ENCODE results near the gene RPS8.
A peak's percentile ranks its signal among the peaks of the same experiment; 100 is the strongest.
"Not testable (repeated sequence)": the region's sequence is repeated elsewhere in the genome, so short reads cannot be mapped to it uniquely, and the experiment has no call there.

RPS8 gene

DNA sequence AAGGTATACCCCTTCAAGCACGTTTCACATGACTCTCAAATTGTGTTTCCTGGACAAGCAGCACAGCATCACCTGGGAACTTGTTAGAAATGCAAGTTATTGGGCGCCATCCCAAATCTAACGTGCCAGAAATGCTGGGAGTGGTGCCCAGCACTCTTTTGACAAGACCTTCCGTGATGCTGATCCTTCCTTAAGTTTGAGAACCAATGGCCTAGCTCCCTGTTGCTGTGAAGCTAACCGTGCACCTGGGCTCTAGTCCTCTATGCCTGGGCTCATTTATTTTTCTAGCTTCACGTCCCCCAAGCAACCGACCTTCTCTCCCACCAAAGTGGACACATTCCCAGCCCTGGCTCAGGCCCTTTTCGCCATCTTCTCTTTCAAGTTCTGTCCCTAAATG, 8.4 kb downstream of the RPS8 start:
- no peak for DNase-seq

DNA sequence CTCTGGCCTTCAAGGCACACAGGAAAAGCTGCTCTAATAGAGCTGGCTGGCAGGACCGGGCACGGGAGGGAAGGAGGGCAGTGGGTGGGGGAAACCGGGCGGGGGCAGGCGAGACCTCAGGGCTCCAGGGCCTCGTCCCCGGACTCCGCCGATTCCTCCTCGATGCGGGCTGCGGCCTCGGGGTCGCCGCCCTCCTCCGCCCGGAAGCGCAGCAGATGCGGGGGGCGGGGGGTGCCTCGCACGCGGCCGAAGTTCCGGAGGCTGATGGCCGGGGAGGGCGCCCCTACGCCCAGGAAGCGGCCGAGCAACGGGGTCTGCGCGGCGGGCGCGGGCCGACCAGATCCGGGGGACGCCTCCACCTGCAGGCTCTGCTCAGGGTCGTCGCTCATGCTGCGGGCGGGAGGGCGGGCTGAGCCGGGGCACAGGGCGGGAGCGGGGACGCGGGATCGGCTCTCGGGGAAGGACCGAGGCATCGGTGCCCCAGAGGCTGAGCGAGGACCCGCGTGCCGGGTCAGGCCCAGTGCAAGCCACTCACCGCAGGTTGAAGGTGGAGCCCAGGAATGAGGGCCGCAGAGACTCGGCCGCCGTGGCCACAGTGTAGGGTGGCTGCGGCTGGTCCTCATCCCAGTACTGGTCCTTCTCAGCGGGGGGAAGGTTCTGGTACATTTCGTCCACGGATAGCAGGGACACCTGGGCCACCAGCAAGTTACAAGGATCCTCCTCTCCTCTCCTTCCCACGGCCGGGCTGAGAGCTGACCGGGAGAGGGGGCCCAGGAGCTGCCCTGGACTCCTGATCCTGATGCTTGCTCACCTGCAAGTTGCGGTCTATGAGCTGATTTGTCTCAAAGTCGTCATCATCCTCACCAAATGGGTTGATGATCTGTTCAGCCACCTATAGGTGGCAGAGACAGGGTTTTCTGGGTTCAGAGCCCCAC, 9.0 kb downstream of the RPS8 start:
- DNase-seq = no peak

DNA sequence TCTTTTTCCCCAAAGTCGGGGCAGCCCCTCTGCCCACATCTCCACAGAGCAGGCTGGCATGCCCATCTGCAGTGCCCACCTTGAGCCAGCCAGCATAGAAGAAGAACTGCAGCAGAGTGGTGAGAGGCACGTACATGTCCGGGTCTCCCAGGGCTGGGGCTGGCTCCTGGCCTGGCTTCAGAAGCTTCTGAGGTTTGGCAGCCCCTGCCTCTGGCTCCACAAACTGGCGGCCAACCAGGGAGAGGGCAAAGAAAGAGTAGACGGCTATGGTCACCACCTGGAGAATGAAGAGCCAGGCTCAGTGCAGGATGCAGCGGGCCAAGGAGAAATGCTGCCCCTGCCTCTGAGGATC, 9.7 kb downstream of the RPS8 start:
- no peak for DNase-seq

DNA sequence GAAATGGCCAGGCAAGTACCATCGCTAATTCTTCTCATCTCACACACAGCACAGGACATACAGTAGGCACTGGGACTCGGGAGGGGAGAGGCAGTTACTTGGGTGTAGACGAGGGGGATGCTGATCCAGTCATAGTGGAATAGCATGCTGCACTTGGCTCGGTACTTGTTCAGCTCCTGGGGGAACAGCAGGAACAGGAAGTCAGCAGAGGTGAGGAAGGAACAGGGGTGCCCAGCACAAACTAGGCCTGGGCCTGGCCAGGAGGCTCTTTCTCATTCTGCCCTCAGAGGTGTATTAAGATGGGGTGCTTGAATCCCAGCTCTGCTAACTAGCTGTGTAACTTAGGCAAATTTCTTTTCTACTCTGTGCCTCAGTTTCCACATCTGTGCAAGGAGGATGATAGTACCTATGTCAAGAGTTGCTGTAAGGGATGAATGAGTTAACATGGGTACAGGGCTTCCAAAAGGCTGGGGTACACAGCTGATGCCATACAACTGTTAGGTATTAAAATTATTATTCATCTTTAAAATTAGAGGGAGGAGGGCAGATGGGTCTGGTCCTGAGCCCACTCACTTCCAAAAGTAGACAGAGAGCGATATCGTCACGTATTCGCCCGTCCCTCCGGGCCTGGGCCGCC, 10.3 kb downstream of the RPS8 start:
- no peak for DNase-seq

DNA sequence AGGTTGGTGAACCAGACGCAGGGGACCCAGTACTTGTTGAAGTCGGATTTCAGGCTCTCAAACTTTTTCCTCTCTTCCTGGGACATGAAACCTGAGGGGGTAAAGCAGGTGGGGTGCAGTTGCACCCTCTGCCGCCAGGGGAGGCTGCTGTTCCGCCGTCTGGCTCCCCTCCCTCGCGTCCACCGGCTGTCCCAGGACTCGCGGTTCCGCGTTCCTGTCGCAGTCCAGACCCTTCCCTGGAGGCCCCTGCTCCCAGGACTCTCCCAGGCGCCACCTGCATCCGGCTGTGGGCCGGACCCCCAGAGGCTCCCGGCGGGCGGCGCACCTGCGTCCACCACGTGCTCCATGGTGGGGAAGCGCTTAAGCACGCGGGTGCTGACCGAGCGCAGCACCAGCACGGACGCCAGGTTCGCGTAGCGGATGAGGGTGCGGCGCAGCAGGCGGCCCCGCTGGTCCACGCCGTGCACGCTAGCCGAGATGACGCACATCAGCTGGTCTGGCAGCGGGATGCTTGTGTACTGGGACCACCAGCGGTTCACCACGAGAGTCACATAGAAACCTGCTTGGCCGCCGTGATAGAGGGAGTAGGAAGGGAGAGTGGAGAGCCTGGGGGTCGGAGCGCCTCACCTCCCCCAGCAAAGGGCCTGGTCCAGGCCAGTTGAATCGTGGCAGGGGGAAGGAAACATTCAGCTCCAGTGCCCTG, 10.9 kb downstream of the RPS8 start:
- DNase-seq = no peak

DNA sequence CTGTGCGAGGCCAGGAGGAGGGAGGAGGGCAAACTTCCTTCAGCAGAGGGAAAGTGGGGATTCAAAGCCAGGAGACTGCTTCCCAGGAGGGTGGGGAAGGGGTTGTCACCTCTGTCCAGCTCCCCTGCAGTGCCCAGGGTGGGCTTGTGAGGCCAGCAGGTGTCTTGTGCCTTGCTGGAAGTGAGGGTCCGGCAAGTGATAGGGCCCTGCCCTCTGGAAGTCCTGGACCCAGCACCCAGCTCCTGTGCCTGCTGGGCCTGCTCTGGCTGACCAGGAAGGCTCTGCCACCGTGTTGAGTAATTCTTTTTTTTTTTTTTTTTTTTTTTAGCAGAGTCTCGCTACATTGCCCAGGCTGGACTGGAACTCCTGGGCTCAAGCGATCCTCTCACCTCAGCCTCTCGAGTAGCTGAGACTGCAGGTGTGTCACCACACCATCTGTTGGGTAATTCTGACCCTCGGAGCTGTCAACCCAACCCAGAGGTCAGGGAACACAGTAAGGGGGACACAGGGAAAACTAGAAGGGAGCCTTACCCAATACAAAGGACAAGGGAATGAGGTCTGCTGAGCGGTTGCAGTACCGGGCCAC, 11.6 kb downstream of the RPS8 start:
- DNase-seq = no peak

DNA sequence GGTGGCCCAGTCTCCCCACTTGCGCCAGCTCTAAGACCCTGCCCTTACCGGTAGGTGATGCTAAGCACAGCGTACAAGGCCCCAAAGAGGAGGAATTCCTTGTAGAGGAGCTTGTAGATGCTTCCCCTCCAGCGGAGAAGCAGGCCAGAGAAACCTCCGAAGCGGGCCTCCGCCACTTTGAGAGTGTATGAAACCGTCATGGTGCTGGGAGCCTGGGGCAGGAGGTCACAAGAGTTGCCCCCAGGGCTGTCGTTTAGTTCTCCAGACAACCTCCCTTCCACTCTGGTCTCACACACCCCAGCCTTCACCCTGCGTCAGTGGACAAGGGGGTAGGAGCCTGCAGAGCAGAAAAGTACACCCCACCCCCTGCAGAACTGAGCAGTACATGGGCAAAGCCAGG, 12.2 kb downstream of the RPS8 start:
- no peak for DNase-seq

DNA sequence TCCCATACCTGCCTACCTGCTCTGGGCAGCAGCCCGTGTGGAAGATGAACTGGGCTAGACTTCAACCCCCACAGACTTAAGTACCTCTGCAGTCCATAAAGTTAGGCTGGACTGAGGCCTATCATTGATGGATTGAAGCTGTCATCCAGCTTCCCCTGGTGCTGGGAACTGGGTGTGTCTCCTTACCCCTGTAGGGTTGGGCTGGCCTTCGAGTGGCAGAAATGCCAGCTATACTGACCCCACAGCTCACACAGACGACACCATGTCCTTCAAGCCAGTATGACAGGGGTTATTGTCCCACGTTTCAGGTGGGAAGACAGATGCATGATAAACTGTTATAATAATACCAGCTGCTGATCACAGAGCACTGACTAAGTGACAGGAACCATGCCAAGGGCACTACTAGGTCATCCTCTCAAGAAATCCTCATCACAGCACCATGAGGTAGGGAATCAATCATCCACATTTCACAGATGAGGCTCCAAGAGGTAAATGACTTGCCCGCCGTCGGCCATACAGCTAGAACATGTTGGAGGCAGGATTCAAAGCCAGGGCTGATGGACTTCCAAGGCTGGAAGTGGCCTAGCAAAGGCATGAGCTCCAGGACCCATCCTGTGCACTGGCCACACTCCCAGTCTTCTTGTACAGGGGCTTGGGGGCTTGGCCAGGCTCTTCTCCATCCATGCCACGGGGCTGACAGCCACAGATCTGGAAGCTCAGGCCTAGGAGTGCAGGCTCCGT, 12.9 kb downstream of the RPS8 start, which contains the start of gene BEST4:
BEST4 (minus strand) TSS at position 51 of the 741 bp plus-strand sequence. CDS start 465 bp downstream, outside the sequence.
- DNase-seq = no peak

DNA sequence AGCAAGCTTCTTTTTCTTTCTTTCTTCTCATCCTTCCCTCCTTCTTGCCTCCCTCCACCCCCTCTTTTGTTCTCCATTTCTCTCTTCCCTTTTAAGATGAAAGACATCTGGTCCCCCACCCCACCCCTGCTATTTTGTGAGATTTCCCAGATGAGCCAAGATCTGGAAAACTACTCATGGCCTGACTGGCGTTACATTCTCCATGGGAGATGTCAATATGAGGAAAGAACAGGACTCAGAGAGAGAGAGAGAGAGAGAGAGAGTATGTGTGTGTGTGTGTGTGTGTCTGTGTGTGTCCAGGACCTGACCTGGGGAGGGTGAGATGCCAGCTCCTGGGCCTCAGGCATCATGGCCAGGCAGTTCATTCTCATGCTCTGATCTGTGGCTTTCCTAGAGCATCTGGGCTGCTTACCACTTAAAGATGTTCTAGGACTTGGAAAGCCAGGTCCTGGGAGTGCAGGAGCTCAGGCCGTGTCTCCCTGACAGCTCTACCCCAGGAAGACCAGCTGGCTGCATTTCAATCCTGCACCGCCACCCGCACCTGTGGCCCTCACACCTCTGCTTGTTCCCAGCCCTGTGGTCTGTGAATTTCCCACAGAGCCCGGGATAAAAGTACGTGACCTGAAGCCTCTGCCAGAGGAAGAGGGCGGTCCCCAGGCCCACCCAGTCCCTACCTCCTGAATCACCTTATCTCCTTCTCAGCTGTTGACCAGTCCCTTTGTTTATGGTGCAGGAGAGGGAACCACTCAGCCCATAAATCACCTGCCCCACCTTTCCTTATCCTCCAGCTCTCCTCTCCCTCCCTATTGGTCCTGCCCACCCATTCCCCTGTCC, 15.8 kb downstream of the RPS8 start:
- no peak for DNase-seq

DNA sequence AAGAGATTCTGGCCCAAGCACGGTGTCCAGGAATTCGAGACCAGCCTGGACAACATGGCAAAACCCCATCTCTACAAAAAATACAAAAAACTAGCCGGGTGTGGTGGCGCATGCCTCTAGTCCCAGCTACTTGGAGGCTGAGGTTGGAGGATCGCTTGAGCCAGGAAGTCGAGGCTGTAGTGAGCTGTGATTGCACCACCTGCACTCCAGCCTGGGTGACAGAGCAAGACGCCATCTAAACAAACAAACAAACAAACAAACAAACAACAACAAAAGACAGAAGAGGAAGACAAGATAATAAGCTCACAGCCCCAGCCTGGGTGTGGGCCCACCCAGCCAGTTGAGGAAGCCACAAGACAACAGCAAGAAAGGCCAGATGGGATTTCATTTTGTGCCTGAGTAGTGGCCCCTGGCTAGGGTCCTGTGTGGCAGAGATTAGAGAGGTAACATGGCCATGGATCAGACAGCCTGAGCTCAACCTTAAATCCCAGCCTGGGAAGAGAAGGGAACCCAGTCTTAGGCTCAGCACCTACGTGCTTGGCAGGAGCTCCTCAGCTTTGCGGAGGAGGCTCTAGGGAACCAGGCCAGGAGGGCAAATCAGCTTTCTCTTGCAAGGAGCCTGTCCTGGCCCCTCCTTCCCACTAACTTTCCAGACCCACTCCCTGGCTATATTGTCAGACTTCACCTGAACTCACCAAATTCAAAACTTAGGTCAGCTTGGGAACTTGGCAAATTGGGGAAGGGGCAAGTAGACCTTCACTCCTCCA, 17.6 kb downstream of the RPS8 start:
- DNase-seq = no peak

DNA sequence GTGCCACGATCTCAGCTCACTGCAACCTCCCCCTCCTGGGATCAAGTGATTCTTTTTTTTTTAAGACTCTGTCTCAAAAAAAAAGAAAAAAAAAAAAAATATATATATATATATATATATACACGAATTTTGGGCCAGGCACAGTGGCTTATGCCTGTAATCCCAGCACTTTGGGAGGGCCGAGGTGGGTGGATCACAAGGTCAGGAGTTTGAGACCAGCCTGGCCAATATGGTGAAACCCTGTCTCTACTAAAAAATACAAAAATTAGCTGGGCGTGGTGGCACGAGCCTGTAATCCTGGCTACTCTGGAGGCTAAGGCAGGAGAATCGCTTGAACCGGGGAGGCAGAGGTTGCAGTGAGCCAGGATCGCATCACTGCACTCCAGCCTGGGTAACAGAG, 22.5 kb downstream of the RPS8 start:
- not testable (repeated sequence) for DNase-seq

DNA sequence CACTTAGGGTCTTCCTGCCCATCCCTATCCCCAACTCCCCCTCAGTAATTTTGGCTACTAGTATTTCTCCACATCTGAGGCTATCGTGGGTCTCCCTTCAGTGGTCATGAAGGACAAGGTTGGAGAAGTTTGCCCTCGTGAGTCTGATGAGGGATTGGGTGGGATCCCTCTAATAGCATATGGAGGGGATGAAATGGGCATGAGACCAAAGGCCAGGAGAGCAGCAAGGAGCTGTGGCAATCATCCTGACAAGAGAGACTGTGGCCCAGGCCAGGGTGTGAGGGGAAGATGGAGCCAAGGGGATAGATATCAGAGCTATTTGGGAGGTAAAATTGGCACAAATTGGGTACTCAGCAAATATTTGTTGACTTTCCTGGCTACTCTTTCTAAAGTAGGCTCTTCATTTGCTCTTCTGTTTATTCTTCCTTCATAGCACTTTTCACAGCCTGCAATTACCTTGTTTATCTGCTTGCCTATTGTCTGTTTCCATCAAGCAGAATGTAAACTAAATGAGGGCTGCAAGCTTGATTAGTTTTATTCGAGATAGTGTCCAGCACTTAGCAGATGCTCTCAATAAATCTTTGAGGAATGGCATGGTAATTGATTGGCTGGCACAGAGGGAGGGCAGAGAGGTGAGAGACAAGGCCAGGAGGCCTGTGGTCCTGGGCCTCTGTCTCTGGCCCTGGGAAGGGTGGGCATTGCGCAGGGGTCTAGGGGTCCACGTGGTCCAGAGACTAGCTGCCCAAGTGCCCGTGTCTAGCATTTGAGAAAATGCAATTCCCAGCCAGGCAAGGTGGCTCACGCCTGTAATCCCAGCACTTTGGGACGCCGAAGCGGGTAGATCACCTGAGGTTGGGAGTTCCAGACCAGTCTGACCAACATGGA, 23.4 kb downstream of the RPS8 start:
- DNase-seq = no peak

DNA sequence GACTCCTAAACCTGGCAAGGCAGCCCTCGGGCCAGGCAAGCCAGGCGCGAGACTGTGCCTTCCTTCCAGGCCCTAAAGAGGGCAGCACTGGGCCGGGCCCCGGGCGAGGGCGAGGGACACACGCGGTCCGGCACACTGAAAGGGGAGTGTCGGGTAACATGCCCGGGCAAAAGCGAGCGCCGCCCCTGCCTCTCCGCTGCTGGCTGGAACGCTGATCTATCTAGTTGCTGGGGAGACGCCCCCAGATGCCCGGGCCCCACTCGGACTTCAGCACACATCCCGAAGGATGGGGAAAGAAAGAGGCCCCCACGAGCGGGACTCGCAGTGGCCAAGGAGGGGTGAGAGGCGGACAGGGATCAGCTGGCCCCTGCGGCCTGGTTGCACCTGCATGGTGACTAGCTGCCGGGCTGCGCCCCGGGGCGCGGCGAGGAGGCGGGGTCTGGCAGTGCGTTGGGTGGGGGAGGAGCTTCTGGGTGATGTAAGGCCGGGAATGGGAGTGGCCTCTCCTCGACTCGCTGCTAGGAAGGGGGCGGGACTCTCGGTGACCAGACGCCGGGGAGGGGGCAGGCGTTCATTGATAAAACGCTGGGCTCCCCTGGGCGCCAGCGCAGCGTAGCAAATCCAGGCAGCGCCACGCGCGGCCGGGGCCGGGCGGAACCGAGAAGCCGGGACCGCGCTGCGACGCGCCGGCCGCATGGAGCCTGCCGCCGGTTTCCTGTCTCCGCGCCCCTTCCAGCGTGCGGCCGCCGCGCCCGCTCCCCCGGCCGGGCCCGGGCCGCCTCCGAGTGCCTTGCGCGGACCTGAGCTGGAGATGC, 24.6 kb downstream of the RPS8 start, which contains the start of gene PLK3:
PLK3 (plus strand) TSS at position 608 of the 815 bp plus-strand sequence; CDS start at position 695, 87 bp downstream.
- peak; percentile 94 for DNase-seq

DNA sequence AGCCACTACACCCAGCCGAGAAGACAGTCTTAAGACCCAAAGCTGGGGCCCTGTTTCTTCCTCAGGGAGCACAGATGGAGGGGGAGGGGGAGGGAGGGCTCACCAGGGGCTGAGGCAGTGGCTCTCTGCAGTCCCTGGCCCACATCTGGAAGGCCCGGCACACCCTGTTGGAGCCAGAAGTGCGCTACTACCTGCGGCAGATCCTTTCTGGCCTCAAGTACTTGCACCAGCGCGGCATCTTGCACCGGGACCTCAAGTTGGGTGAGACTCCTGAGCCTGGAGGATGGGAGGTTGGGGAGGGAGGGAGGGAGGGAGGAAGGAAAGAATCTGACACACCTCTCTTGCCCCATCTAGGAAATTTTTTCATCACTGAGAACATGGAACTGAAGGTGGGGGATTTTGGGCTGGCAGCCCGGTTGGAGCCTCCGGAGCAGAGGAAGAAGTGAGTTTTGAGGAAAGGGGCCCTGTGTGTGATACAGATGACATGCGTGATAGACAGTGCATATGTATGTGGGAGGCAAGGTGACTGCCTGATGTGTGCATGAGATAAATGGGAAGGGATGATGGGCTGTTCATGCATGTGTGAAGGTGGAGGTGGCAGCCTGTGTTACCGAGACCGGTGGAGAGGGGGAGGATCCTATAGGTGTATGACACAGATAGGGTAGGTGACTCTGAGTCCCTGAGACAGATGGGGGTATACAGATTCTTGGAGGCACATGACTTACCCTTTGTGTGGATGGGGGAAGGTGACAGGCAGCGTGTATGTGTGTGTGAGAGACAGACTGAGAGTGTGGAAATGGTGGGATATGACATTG, 26.4 kb downstream of the RPS8 start:
- no peak for DNase-seq

DNA sequence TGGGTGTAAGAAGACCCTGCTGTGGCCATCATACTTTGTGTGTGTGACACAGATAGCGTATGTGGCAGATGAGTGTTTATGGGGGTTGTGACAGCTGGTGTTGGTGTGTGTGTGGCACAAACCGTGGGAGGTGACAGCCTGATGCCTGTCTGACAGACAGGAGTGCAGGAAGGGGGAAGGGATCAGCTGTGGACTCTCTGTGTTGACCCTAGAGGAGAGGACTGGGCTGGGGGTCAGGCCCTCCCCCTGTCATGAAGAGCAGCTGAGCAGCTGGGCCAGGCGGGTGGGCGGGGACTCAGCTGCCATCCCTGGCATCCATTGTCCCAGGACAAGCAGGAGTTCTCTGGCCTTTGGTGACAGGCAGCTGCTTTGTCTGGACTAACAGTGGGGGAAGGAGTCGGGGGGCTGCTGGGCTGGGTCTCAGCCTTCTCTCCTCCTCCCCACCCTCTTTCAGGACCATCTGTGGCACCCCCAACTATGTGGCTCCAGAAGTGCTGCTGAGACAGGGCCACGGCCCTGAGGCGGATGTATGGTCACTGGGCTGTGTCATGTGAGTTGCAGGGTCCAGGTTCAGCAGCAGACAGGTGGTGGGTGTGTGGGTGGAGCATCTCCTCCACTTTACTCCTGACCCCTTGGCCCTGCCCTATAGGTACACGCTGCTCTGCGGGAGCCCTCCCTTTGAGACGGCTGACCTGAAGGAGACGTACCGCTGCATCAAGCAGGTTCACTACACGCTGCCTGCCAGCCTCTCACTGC, 27.1 kb downstream of the RPS8 start:
- no peak for DNase-seq

DNA sequence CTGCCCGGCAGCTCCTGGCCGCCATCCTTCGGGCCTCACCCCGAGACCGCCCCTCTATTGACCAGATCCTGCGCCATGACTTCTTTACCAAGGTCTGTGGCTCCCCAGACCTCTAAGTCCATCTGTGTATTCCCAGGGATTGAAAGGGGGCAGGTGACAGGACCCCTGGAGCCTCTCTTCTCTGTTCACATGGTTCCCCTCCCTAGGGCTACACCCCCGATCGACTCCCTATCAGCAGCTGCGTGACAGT, 27.6 kb downstream of the RPS8 start:
- no peak for DNase-seq

Data from GOT3 (cell line).